Ectodermal cell (in vitro differentiated cells): ENCODE measurements around the gene BABAM1. TPM values are rescaled to one million over a fixed set of nuclear protein-coding genes. Genes with fewer than 3 reads are reported as not detected.

ENCODE experiments used
- H3K27ac ChIP-seq: 2 replicates; pipeline ENCODE4 v1.7.0; 2013; ENCODE audit warnings: mild to moderate bottlenecking, low read depth, low read length; ENCODE audit not compliant: insufficient read depth, poor library complexity, severe bottlenecking
- H3K27me3 ChIP-seq: 2 replicates; pipeline ENCODE4 v1.7.0; 2013; ENCODE audit warnings: mild to moderate bottlenecking, low read length; ENCODE audit not compliant: insufficient read depth, control insufficient read depth, poor library complexity, severe bottlenecking
- H3K36me3 ChIP-seq: one replicate; pipeline ENCODE4 v1.7.0; 2013; ENCODE audit warnings: low read length; ENCODE audit not compliant: control insufficient read depth, insufficient read depth
- H3K4me1 ChIP-seq: one replicate; pipeline ENCODE4 v1.7.0; 2013; ENCODE audit warnings: low read length; ENCODE audit not compliant: control insufficient read depth, insufficient read depth
- H3K4me3 ChIP-seq: 2 replicates; pipeline ENCODE4 v1.7.0; 2013; ENCODE audit warnings: low read depth, low read length, control low read depth; ENCODE audit not compliant: insufficient read depth
- H3K9me3 ChIP-seq: 2 replicates; pipeline ENCODE4 v1.7.0; 2013; ENCODE audit warnings: mild to moderate bottlenecking, low read length, moderate library complexity; ENCODE audit not compliant: control insufficient read depth
- WGBS, 2 experiments: methylation state at CpG; one replicate each; pipeline ENCODE4 v1.1.7; 2013; ENCODE audit warnings: missing lambda C conversion rate in 2 of 2; 5-methylcytosine and 5-hydroxymethylcytosine counted together
- polyA plus RNA-seq, 4 experiments: library from polyadenylated mRNA; stranded (reverse); fragments of 50-300 nt; gene quantifications; one replicate each; pipeline ENCODE4 v1.2.3, GENCODE V29; 2013

The BABAM1 gene
- 129 TPM for polyA plus RNA-seq (2013, experiment 1 of 4)
- polyA plus RNA-seq (2013, experiment 2 of 4), result 116 TPM
- 96.0 TPM for polyA plus RNA-seq (2013, experiment 3 of 4)
- polyA plus RNA-seq (2013, experiment 4 of 4), result 97.9 TPM

DNA sequence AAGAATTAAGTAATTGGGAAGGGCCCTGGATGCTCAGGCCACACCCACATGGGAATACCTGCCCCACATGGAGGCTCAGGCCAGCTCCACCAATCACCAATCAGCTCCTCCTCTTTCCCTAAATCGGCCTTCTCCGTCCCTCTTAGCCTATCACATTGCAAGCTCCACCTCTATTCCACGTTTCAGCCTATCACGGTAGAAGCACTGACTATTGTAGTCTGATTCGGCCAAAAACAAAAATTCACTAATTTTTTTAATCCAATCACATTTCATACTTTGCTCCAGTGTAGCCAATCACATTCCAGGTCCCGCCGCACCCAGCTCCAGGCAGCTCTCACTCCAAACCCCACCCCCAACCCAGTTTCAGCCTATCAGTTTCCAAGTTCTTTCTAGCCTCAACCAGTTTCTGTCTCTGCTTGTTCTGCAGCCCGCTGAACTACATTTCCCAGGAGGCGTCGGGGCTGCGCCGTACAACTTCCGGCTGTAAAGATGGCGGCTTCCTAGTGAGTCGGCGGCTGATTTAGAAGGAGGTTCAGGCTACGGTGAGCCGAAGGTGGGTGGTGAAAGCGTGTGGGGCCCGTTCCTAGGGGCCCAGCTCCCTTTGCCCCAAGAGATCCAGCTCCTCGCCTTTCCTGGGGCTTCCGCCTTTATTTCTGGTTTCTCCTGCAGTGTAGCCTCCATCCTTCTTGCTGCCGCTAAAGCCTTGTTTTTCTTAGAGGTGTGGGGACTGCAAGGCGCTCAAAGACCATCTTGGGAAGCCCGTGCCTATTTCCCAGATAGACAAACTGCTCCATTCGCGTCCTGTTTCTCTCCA lies at the start of gene BABAM1:
Gene BABAM1 (plus strand): TSS at position 469 of the 814 bp plus-strand sequence. CDS start 1,364 bp downstream, outside the sequence.
- WGBS, 2 experiments, result 1% methylated on average over 27 of the region's 27 CpGs
- peaks cover 11% of the 10 kb centered on the region for H3K36me3 ChIP-seq
- H3K4me3 ChIP-seq, result peak within 1 kb of the TSS; percentile 87
- no peaks in the 10 kb centered on the region for H3K9me3 ChIP-seq
- no peaks in the 10 kb centered on the region for H3K27me3 ChIP-seq
- H3K27ac ChIP-seq, result no peak within 1 kb of the TSS
- H3K4me1 ChIP-seq, result peaks cover 6% of the 10 kb centered on the region

DNA sequence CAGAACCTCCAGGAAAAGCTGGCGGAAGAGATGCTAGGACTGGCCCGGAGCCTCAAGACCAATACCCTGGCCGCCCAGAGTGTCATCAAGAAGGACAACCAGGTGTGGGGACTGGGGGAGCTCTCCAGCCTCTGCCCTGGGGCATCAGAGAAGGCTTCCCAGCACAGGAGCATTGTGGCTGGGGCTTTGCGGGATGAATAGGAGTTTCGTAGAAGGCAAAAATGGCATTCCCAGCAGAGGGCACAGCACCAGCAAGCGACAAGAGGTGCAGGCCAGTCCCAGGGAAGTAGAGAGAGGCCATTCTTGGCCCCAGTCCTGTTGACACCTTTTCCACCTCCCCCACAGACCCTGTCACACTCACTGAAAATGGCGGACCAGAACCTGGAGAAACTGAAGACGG lies 48.0 kb upstream of the BABAM1 start:
- Histone ChIP-seq H3K9me3 (no peaks in the 10 kb centered on the region), H3K4me3 (no peak overlapping the region), H3K36me3 (no peaks in the 10 kb centered on the region), H3K27ac (no peak overlapping the region), H3K27me3 (no peaks in the 10 kb centered on the region), H3K4me1 (peaks cover 5% of the 10 kb centered on the region)
- WGBS, 2 experiments, result 91% methylated on average over 8 of the region's 8 CpGs

DNA sequence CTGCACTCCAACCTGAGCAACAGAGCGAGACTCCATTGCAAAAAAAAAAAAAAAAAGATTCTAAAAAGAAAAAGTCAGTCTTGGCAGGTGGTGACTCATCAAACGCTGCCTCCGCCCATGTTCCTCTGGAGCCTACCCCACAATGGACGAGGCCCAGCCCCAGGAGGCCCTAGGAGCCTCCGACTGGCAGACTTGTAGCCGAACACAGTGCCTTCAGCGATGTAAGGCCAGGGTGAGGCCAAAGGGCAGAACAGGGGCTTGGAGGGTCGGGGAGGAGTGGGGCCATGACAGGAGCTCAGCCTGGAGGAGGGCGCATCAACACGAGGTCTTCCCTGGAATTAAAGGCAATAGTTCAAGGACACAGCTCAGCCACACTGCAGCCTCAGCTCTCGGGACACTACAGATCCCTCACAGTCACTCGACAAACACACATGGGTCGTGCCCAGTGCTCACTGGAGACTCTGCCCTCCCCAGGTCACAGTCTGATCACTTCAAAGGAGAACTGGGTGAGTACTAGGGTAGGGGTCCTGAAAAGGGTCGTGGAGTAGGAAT lies 47.0 kb upstream of the BABAM1 start:
- H3K4me3 ChIP-seq, result no peak overlapping the region
- no peaks in the 10 kb centered on the region for H3K27me3 ChIP-seq
- no peaks in the 10 kb centered on the region for H3K36me3 ChIP-seq
- no peak overlapping the region for H3K27ac ChIP-seq
- WGBS, 2 experiments, result 87 to 88% methylated on average over 14 of the region's 14 CpGs
- H3K4me1 ChIP-seq, result peaks cover 5% of the 10 kb centered on the region
- no peaks in the 10 kb centered on the region for H3K9me3 ChIP-seq

DNA sequence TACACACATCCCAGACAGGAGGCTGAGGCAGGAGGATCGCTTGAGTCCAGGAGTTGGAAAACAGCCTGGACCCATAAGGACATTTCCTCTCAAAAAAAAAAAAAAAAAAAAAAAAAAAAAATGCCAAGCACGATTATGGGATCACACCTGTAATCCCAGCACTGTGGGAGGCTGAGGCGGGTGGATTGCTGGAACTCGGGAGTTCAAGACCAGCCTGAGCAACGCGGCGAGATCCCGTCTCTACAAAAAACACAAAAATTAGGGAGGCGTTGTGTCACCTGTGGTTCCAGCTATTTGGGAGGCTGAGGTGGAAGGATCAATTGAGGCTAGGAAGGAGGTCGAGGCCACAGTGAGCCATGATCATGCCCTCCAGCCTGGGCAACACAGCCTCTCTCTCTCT lies 42.2 kb upstream of the BABAM1 start:
- H3K4me3 ChIP-seq, result no peak overlapping the region
- H3K27me3 ChIP-seq, result no peaks in the 10 kb centered on the region
- no peaks in the 10 kb centered on the region for H3K4me1 ChIP-seq
- H3K36me3 ChIP-seq, result no peaks in the 10 kb centered on the region
- H3K9me3 ChIP-seq, result no peaks in the 10 kb centered on the region
- H3K27ac ChIP-seq, result no peak overlapping the region
- 90% methylated on average over 10 of the region's 10 CpGs for WGBS, 2 experiments

DNA sequence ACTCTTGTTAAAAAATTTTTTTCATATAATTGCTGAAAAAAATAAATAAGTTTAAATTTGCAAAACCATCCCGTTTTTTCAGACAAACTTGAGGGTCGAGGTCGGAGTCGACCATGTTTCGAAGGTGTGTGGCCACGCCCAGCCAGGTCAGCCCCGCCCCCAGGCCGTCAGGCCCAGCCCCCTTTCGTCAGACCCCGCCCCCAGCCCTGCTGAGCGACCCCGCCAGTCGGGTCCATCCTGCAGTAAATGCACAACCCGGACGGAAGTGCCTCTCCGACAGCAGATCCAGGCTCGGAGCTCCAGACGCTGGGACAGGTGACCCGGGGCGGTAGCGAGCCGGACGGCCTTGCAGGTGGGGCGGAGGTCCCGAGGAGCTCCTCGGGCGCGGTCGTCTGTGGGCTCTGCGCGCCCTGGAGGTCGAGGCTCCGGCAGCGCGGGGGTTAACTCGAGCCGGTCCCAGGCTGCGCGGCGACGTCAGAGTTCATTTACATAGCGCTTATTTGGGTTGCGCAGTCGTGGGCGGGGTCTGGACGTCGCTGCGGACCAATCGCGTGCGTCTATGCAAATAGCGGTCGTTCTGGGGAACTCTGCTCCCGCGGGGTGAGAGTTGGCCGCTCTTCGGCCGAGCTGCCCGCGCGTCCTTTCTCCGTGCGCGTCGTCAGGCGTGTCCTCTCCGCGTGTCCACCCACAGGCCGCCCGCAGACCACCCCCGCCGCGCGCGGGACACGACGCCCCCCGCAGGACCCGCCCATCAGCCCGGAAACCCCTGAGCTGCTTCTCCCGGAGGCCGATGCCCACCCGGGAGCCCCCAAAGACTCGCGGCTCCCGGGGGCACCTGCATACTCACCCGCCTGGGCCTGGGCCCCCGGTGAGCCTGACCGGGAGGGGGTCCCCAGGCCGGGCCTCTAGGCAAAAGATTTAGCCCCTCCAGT lies 41.0 kb upstream of the BABAM1 start, which contains the start of gene OCEL1:
Gene OCEL1 (plus strand): TSS at position 225 of the 932 bp plus-strand sequence. CDS start 22 bp downstream, at position 247.
- no peaks in the 10 kb centered on the region for H3K4me1 ChIP-seq
- H3K36me3 ChIP-seq, result no peaks in the 10 kb centered on the region
- peak within 1 kb of the TSS; percentile 90 for H3K27ac ChIP-seq
- peak within 1 kb of the TSS; percentile 58 for H3K4me3 ChIP-seq
- H3K27me3 ChIP-seq, result no peaks in the 10 kb centered on the region
- no peaks in the 10 kb centered on the region for H3K9me3 ChIP-seq
- WGBS, 2 experiments, result 0% methylated on average over 90 of the region's 90 CpGs

DNA sequence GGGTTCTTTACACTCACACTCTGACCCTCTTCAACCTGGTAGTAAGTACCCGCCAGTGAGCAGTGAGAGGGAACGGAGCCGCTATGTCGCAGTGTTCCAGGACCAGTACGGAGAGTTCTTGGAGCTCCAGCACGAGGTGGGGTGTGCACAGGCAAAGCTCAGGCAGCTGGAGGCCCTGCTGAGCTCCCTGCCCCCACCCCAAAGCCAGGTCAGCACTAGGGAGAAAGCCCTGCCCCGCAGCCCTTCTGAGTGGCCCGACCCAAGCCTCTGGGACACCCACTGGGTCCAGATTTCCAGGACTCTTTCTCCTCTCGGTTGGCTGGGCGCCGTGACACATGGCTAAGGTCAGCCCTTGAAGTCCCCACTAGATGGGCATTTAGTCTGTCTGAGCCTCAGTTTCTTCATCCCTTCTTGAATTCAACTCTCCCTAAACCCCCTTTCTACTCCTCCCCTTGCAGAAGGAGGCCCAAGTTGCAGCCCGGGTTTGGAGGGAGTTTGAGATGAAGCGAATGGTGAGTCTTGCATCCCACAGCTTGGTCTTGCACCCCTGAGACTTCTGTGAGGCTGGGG lies 39.4 kb upstream of the BABAM1 start:
- Histone ChIP-seq H3K27me3 (no peaks in the 10 kb centered on the region), H3K36me3 (peaks cover 13% of the 10 kb centered on the region), H3K4me3 (no peak overlapping the region), H3K4me1 (no peaks in the 10 kb centered on the region), H3K9me3 (no peaks in the 10 kb centered on the region), H3K27ac (no peak overlapping the region)
- WGBS, 2 experiments, result 66 to 67% methylated on average over 13 of the region's 13 CpGs

DNA sequence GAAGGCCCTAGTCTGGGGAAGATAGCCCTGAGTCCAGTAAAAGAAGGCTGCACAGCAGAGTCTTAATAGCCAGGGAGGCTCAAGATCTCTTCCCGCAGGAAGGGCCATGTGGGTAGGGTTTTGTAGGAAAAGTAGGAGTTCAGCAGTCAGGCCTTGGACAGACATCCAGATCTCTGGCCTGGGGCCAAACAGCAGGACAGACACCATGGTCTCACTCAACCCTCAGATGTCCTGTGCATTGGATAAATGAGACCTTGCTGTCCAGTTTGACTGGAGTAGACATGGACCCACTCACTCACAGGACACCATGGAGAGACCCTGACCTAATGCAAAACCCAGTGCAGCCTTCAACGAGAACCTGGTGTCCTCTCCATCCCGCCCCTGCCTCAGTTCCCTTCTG lies 37.4 kb upstream of the BABAM1 start:
- Histone ChIP-seq H3K27me3 (no peaks in the 10 kb centered on the region), H3K4me3 (no peak overlapping the region), H3K9me3 (no peaks in the 10 kb centered on the region), H3K27ac (no peak overlapping the region), H3K4me1 (no peaks in the 10 kb centered on the region), H3K36me3 (peaks cover 13% of the 10 kb centered on the region)
- 90 to 92% methylated on average over 3 of the region's 3 CpGs for WGBS, 2 experiments

DNA sequence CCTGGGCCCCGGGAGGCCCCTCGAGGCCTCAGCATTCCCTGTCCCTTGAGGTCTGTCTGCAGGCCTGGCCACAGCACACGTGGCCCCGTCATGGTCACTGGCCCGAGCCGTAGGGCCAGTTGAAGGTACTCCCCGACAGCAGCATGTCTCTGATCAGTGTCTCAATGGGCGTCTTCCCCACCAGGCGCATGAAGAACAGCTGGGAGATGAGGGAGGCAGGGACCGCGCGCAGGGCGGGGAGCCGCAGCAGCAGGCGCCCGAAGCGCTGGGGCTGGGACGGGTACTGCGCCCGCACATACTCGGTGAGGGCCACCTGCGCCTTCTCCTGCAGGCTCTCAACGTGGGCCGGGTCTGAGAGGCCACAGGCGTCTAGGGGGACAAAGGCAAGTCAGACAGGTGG lies 35.0 kb upstream of the BABAM1 start:
- no peaks in the 10 kb centered on the region for H3K27me3 ChIP-seq
- peaks cover 13% of the 10 kb centered on the region for H3K36me3 ChIP-seq
- no peak overlapping the region for H3K4me3 ChIP-seq
- 96 to 97% methylated on average over 25 of the region's 25 CpGs for WGBS, 2 experiments
- H3K9me3 ChIP-seq, result no peaks in the 10 kb centered on the region
- H3K27ac ChIP-seq, result no peak overlapping the region
- no peaks in the 10 kb centered on the region for H3K4me1 ChIP-seq

DNA sequence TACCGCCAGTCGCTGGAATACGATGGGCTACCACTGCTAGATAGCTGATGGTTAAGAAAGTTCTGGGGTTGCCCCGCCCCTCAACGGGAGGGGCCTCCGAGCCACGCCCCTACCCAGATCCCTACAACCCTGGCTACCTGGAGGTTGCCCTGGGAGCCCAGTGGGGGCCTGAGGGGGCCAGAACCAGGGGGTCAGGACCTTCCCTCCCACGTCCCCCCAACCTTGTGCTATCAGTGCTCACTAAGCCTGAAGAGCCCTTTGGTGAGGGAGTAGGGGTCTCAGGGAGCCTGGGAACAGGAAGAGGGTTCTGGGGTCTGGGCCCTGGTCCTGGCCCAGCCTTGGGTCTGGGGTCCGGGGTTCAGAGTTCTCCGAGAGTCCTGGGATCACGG lies 32.3 kb upstream of the BABAM1 start:
- Histone ChIP-seq H3K36me3 (peaks cover 22% of the 10 kb centered on the region), H3K27me3 (no peaks in the 10 kb centered on the region), H3K27ac (peak overlapping the region; percentile 77), H3K4me1 (peaks cover under 1% of the 10 kb centered on the region), H3K4me3 (peak overlapping the region; percentile 66), H3K9me3 (no peaks in the 10 kb centered on the region)
- 11 to 14% methylated on average over 11 of the region's 11 CpGs for WGBS, 2 experiments
